HG02885 (cell line): ENCODE results near the gene UQCR11.

Experiments used
- ATAC-seq: cut with Tn5 transposase; IDR thresholded peaks from one replicate; pipeline ENCODE4 v1.9.1; 2021; ENCODE audit warnings: mild to moderate bottlenecking; ENCODE audit not compliant: unreplicated experiment, poor library complexity

Gene UQCR11

GRCh38 chr19:1618157-1619093, 13.2 kb upstream of the UQCR11 start:
- ATAC-seq, result no peak

GRCh38 chr19:1616875-1617274, 11.6 kb upstream of the UQCR11 start:
- no peak for ATAC-seq

GRCh38 chr19:1616396-1616795, 11.1 kb upstream of the UQCR11 start:
- no peak for ATAC-seq

- no peak for ATAC-seq
Measured at GRCh38 chr19:1615156-1615765, 10.0 kb upstream of the UQCR11 start.

GRCh38 chr19:1613808-1614570, 8.7 kb upstream of the UQCR11 start:
- ATAC-seq, result no peak

GRCh38 chr19:1613146-1613545, 7.9 kb upstream of the UQCR11 start:
- no peak for ATAC-seq

- ATAC-seq, result no peak
Measured at GRCh38 chr19:1612114-1613086, 7.1 kb upstream of the UQCR11 start.

- no peak for ATAC-seq
Measured at GRCh38 chr19:1611353-1611752, 6.1 kb upstream of the UQCR11 start.

- no peak for ATAC-seq
Measured at GRCh38 chr19:1610579-1610978, 5.3 kb upstream of the UQCR11 start.

GRCh38 chr19:1609680-1610474, 4.6 kb upstream of the UQCR11 start:
- ATAC-seq, result no peak

- no peak for ATAC-seq
Measured at GRCh38 chr19:1609103-1609396, 3.8 kb upstream of the UQCR11 start.

- ATAC-seq, result no peak
Measured at GRCh38 chr19:1608359-1609102, 3.3 kb upstream of the UQCR11 start.

- ATAC-seq, result no peak
Measured at GRCh38 chr19:1606138-1606651, 933 bp upstream of the UQCR11 start.

GRCh38 chr19:1602091-1602707, 3.1 kb downstream of the UQCR11 start:
- ATAC-seq, result no peak

- no peak for ATAC-seq
Measured at GRCh38 chr19:1601613-1602064, 3.6 kb downstream of the UQCR11 start.

- no peak for ATAC-seq
Measured at GRCh38 chr19:1599460-1599846, 5.8 kb downstream of the UQCR11 start.

- no peak for ATAC-seq
Measured at GRCh38 chr19:1598777-1599459, 6.3 kb downstream of the UQCR11 start.

- no peak for ATAC-seq
Measured at GRCh38 chr19:1593501-1593772, 11.8 kb downstream of the UQCR11 start.
